COLO668 (cell line): ENCODE results near the gene SLC26A2.
"Not testable (repeated sequence)": the region's sequence is repeated elsewhere in the genome, so short reads cannot be mapped to it uniquely, and the experiment has no call there.

Experiments used
- DNase-seq: peaks from one replicate; lab custom pipeline; 2025; ENCODE audit not compliant: unreplicated experiment; lab: John Stamatoyannopoulos, UW

SLC26A2 gene

DNA sequence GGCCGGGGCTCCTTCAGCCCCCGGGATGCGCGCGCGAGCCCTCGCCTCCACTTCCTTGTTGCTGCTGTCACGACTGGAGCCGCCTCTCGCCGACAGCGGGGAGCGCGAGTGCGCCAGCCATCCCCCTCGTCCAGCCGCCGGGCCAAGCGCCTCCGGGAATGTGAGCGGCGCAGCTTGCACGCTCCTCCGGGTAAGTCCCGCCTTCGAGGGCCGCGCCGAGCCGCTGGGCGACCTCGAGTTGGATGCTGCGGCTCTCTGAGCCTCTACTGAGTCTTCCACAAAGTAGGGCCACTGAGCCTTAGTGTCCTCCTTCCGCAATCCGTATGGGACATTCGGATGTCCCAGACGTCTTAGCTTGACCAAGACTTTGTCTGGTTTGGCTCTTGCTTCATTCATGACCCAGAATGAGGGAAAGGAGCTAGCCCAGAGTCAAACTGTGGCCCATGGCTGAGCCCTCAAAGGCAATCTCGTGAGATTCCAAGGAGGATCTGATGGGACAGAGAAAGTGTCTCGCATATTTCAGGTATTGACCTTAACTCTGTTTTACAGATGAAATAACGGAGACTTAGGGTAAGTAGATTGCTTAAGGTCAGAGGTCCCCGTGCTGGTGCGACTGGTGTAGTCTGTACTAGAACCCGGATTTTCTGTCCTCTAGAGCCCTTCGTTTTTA is 40.6 kb downstream of the SLC26A2 start:
- peak; percentile 51 for DNase-seq

DNA sequence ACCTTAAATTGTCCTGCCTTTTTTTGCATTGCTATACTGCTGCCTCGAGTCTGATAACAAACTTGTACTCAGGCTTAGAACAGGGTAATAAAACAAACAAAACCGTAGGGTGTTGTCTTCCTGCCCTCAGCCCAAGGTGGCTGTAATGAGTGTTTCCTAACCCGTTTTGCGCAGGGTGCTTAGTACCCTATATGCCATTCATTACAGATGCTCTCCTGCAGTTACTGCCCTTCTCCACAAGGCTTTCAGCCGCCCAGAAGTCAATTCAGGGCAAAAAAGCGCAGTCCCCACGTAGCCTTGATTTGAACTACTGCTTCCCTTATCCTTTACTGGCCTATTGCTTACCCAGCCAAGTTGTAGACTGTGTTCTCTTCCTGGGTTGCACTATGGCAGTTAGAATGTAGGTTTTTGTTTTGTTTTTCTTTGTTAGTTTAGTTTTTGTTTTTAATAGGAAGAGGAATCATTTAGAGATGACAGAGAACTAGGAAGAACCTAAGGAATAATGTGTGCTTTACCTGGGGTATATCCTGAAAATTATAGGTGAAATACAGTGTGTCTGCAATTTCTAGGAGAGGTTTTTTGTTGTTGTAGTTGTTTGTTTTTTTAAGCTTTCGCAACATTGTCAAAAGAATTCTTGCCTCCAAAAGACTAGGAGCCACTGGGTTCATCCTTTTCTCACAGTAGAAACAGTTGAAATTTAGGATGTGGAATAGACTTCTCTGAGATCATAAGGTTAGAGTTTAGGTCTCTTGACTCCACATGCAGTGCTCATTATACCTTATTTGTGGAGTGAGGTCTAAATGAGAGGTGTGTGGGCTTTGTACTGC is 41.3 kb downstream of the SLC26A2 start:
- DNase-seq = peak; percentile 26

DNA sequence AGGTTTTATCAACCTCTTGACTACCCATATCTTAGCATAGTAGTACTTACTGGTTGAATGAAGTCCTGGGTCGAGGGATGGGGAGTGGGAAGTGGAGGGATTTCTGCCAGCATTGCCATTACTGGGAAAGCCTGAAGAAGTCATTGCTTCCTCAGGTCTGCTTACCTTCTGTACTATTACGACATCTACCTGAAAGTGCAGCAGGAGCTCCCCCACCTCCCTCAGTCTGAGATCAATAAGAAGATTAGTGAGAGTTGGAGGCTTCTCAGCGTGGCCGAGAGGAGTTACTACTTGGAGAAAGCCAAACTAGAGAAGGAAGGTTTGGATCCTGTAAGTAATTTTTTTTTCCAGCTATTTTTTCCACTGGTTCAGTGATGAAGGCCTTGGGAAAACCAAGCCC is 45.8 kb downstream of the SLC26A2 start:
- no peak for DNase-seq

DNA sequence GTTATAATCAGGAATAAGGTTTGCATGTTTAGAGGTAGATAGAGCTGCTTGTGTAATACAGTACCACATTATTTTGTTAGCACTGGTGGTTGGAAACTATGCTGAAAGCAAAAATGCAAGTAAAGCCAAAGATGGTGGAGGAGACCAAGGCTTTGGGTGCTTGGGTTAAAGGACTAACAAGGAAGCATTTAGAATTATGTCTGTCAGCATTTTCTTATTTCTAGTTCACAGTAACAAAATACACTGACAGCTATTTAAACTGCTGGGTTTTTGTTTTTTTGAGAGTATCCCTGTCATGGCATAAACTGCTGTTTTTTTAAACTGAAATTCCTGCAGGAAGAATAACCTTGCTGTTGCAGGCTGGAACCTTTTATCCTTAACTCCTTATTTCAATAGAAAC is 46.5 kb downstream of the SLC26A2 start:
- no peak for DNase-seq

DNA sequence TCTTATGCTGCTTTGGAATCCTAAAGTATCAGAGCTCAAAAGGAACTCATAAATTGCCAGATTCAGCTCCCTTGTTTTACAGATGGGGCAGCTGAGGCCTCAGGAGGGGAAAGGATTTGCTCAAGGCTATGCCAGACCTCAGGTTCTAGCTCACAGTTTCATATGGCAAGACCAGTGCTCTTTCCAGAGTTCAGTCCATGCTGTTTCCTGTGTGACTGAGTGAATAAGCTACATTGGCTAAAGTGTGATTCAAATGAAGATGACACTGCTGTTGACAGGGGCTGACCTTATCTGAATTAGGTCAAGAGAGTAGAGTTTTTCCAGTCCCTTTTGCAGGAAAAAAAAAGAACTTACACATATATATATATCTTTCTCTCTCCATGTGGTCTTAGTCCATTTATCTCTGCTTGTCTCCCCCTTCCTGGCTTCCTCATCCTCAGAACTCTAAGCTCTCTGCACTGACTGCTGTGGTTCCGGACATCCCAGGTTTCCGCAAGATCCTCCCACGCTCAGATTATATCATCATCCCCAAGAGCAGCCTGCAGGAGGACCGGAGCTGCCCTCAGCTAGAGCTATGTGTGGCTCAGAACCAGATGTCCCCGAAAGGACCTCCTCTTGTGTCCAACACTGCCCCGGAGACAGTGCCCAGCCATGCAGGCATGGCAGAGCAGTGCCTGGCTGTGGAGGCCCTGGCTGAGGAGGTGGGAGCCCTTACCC is 49.3 kb downstream of the SLC26A2 start:
- no peak for DNase-seq

DNA sequence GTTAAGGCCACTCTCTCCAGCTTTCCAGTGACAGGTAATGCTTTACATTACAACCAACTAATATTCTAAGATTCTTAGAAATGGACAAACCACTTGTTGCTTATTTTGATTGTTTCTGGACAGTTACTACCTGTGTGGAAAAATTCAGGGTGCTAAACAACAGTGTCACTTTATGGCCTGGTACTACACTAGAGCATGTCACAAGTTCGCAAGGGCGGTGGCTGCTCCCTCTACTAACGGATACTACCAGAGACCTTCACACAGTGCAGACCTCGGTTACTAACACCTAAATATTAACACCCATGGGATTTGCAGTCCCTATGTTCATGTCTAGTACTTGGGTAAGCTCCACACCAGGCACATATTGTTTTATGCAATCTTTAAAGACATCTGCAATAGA is 53.4 kb downstream of the SLC26A2 start:
- DNase-seq = no peak

DNA sequence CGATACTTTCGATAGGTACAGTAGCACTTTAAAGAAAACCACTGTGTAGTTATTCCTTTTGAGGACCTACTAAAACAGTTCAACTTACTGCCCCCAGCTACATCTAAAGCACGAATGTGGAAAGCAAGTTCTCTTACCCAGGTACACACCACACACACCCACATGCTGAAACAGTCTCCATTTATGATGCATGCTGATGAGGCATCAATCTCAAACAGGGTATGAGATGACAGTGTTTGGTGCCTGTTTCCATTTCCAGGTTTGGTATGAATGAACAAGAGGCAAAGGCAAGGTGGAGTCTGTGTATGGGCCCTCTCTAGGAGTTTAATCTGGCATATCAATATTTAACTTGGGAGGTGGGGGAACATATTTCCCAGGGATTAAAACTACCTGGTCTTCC is 53.9 kb downstream of the SLC26A2 start:
- no peak for DNase-seq

DNA sequence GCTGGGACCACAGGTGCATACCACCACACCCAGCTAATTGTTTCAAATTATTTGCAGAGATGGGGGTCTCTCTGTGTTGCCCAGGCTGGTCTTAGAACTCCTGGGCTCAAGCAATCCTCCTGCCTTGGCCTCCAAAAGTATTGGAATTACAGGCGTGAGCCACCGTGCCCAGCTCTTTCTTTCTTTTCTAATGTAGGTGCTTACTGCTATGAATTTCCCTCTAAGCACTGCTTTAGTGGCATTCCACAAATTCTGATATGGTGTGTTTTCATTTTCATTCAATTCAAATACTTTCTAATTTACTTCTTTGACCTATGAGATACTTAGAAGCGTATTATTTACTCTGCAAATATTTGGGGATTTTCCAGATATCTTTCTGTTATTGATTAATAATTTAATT is 54.9 kb downstream of the SLC26A2 start:
- DNase-seq = no peak

DNA sequence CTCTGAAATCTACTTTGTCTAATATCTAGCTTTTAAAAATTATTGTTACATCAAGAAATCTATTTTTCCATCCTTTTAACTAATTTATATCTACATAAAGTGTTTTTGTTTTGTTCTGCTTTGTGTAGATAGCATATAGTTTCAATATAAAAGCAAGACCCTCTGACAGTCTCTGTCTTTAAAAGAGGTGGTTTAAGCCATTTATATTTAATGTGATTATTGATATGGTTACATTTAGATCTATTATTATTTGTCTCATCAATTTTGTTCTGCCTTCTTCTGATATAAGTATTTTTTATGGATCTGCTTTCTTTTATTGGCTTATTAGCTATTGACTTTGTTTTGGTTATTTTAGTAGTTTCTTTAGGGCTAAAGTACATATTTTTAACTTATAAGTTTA is 56.0 kb downstream of the SLC26A2 start:
- DNase-seq = no peak

DNA sequence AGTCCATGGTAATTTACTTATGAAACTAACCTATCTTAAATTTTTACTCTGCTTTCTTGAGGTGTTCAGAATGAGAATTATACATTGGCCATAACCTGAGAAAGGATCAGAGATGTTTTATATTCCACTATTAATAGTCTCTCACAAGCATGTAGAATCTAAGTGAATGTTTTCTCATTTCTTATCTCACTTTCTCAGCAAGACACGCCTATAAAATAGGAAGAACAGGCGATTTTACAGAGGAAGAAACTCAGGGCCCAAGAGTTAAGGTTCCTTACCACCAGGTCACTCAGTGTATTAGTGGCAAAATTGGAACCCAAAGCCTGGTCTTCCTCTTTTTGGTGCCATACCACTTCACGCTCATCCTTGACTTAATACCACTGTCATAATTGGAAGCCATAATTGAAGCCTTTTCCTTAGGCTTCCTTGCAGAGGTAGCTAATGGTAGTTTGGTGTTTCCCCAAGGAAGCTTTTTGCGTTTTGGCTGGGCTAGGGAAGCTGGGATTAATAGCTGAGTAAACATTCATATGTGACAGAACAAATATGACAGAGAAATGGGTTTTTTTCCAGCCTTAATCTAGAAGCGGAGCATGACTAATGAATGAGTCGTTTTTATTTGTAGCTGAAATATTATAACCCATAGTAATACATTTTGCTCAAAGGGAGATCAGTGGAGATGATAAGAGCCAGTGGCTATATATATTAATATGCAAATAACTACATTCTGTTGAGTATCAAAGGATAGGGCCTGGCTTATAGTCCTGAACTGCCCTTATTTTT is 56.9 kb downstream of the SLC26A2 start:
- DNase-seq = no peak

DNA sequence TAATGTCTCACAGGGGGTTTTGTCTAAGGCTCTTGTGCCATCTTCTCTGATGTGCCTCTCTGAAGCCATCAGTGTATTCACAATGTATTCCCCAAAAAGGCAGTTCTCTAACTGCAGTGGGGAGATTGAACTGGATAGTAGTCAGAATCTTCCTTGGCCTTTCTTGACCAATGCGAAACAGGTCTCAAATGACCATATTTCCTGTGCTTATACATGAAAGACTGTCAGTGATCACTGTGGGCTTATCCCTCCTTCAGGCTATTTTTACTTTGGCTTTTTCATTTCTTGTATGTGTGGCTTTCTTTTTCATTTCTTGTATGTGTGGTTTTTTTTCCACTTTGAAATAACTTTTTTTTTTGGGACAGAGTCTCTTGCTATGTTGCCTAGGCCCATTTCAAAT is 59.7 kb downstream of the SLC26A2 start:
- no peak for DNase-seq

DNA sequence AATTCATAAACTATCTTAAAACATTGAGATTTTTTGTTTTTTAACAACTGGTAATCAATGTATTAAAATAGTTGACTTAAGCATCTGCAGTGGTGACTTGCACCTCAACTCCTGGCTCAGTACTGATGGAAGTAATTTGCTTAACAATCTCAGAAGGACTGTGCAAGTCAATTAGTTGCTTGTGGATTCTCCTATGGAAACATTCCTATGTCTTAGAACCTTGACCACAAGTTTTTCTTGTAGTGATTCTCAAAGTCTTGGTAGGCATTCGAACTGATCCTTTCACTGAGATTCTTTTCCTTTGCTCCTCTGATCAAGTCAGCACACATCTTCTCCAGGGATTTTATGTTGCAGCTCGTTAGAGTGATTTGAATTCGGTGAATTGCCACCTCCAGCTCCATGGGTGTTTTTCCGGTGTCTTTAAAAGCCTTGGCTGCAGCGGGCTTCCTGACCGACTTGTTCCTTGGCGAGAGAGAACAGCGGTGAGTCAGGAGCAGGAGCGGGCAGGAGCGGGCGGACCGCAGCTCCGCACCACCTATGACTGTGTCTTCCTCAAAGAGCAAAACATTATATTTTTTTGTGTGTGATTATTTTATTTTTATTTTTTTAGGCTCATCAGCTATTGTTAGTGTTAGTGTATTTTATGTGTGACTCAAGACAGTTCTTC is 61.1 kb downstream of the SLC26A2 start:
- DNase-seq = no peak

DNA sequence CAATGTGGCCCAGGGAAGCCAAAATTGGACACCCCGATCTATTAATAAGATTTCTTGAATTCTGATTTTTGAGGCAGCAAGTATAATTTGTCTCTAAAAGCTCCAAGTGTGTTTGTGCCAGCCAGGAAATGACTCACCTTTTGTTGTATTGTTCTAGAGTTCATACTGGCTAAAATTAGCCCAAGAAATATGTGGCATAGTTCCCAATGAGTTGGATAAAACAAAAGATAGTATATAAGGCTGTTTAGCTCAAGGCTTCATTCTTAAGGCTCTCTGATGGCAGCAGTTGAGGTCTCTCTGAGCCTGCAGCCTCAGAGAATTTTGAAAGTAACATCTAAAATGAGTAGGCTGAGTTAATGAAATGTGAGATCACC is 61.6 kb downstream of the SLC26A2 start:
- no peak for DNase-seq

DNA sequence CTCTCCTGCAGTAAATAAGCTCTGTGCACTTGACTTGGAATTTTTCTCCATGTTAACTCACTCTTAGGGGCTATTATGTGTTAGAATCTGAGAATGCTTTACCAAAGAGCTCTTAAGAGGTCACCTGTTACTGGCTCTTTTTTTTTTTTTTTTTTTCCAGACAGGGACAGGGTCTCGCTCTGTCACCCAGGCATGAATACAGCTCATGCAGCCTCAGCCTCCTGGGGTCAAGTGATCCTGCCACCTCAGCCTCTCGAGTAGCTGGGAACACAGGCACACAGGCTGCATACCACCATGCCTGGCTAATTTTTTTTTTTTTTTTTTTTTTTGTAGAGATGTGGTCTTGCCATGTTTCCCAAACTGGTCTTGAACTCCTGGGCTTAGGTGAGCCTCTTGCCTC is 62.1 kb downstream of the SLC26A2 start:
- no peak for DNase-seq

DNA sequence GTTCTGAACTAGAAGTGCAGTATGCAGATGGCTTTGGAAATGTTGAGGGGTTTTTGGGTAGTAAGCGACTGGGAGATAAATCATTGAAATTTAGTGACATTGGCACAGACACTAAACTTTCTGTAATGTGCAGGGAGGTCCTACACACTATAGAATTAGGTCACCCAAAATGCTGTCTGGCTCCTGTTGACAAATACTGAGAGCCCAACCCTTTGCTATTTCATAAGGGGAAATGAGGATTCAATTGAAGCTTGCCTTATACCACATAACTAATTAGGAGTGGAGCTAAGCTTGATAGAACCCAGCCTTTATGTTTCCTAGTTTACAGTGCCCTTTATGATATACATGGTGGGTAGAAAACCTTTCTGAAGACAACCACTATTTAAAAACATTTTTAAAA is 62.6 kb downstream of the SLC26A2 start:
- DNase-seq = no peak

DNA sequence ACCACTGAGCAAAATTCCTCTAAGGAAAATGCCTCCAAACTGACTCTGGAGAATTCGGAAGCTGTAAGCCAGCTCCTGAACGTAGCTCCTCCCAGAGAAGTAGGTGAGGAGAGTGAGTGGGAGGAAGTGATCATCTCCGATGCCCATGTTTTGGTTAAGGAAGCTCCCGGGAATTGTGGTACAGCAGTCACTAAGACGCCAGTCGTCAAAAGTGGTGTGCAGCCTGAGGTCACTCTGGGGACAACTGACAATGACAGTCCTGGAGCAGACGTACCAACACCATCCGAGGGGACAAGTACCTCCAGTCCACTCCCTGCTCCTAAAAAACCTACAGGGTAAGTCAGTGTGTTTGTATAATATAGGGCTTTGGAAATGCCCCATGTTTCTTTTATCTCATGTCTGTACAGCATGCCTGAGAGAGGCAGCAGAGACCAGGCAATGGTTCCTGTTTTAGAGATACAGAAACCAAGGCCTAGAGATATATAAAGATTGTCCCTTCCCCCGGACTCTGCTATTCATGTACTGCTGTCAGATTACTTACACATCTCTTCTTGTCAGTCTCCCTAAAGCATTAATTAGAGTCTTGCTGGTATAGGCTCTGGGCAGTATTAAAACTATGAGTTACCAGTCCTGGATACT is 63.9 kb downstream of the SLC26A2 start:
- DNase-seq = no peak

DNA sequence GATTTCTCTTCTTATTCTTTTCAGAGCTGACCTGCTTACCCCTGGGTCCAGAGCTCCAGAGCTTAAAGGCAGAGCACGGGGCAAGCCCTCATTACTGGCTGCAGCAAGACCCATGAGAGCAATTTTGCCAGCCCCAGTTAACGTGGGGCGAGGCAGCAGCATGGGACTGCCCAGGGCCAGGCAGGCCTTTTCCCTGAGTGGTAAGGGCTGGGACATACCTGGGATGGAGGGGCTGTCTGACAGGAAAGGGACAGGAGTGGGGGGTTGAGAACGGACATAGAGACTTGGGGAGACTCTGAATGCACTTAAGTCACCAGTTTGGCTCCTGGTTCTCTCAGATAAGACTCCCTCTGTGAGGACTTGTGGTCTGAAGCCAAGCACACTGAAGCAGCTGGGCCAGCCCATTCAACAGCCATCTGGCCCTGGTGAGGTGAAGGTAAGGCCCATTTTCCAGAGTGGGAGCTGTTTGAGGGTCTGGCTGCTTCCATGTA is 66.2 kb downstream of the SLC26A2 start:
- no peak for DNase-seq

DNA sequence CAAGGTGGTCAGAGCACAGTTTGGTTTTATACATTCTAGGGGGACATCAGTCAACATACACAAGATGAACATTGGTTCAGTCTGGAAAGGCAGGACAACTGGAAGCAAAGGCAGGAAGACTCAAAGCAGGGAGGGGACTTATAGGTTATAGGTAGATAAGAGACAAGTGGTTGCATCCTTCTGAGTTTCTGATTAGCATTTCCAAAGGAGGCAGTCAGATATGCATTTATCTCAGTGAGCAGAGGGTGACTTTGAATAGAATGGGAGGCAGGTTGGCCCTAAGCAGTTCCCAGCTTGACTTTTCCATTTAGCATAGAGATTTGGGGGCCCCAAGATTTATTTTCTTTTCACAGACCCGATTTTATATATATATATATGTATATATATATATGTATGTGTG is 67.5 kb downstream of the SLC26A2 start:
- DNase-seq = not testable (repeated sequence)

DNA sequence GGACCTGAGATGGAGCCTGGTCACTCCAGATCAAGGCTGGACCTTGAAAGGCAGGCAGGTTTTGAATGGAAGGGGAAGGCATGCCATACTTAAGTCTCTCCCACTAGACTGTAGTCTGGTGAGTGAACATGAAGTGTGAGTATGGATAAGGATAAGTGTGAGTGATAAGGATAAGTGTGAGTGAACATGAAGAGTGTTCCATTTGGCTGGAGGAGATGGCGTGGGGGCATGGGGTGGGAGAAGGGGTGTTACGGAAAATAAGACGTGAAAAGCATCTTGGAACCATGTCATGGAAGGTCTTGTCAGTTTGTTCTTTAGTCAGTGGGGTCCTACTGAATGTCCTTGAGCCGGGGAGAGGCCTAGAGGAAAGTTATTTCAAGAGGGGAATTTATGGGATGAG is 72.8 kb downstream of the SLC26A2 start:
- DNase-seq = no peak

DNA sequence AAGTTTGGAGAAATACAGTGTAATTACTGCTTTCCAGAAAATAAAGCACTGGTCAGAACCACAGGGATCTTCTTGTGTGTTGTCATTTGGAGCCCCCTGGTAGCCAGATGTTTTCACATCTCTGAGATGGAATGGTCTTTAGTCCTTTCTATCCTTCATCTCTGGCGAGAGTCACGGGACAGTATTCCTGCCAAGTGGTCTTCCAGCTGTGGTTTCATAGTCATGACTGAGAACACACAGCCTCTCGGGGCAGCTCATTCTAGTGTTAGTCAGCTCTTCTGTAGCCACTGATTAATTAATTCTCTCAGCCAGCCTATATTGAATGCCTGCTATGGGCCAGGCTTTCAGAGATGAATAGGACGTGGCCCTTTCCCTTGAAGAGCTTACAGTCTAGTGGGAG is 74.1 kb downstream of the SLC26A2 start:
- no peak for DNase-seq
